GM10248 (cell line): ENCODE measurements around the gene POMGNT1.
"Not testable (repeated sequence)": the region's sequence is repeated elsewhere in the genome, so short reads cannot be mapped to it uniquely, and the experiment has no call there.

Source experiments
- CTCF ChIA-PET: fragments of 300-600 bp; sonication (Branson Sonifier 250); formaldehyde crosslinking; extraction: SDS; loops from one replicate; lab custom pipeline; 2021; ENCODE audit warnings: antibody characterized with exemption; lab: Yijun Ruan, JAX
- POLR2A ChIA-PET: fragments of 350-650 bp; sonication (Branson Sonifier 250); formaldehyde crosslinking; extraction: SDS; loops from one replicate; lab custom pipeline; 2020; ENCODE audit warnings: antibody characterized with exemption; lab: Yijun Ruan, JAX
- DNase-seq: peaks from one replicate; pipeline ENCODE4 v3.0.0; 2012; ENCODE audit errors: extremely low spot score
- CTCF ChIP-seq: IDR thresholded peaks from 2 replicates; pipeline ENCODE4 v1.5.1; 2012; ENCODE audit warnings: mild to moderate bottlenecking, low read depth; ENCODE audit errors: extremely low read depth, missing control alignments, control extremely low read depth

Gene POMGNT1

GRCh38 chr1:46242918-46243317 lies 44.7 kb upstream of the POMGNT1 start:
- ChIA-PET POLR2A (no interaction called here), CTCF (no interaction called here)
- TF ChIP-seq CTCF: no peak
- DNase-seq: no peak

DNA sequence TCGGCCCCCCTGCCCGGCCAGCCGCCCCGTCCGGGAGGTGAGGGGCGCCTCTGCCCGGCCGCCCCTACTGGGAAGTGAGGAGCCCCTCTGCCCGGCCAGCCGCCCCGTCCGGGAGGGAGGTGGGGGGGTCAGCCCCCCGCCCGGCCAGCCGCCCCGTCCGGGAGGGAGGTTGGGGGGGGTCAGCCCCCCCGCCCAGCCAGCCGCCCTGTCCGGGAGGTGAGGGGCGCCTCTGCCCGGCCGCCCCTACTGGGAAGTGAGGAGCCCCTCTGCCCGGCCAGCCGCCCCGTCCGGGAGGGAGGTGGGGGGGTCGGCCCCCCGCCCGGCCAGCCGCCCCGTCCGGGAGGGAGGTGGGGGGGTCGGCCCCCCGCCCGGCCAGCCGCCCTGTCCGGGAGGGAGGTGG lies 43.5 kb upstream of the POMGNT1 start:
- POLR2A ChIA-PET, DNase-seq, CTCF ChIA-PET: not testable (repeated sequence)

- CTCF ChIA-PET: interaction anchor here (1.5 kb wide), 1 partner anchor 14 kb away, joined by 8 read pairs; no protein-coding TSS in a partner anchor
- POLR2A ChIA-PET, DNase-seq: not testable (repeated sequence)
Measured at GRCh38 chr1:46238865-46239264, 40.6 kb upstream of the POMGNT1 start.

DNA sequence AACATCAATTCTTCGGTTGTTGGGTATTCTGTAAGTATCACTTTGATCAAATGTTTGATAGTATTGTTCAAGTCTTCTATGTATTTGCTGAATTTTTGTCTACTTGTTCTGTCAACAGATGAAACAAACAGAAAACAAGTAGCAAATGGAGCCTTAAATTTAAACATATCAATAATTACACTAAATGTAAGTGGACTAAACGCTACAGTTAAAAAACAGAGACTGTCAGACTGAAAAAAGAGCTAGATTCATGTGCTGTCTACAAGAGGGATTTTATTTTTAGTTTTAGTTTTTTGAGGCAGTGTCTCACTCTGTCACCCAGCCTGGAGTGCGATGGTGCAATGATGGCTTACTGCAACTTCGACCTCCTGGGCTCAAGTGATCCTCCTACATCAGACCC lies 38.6 kb upstream of the POMGNT1 start:
- DNase-seq: no peak
- ChIA-PET CTCF (interaction anchor here (1.2 kb wide), 1 partner anchor 13 kb away, joined by 5 read pairs; no protein-coding TSS in a partner anchor), POLR2A (no interaction called here)
- no peak for TF ChIP-seq CTCF

GRCh38 chr1:46231231-46231630 lies 33.0 kb upstream of the POMGNT1 start:
- CTCF ChIA-PET: interaction anchor here (1.3 to 7.0 kb wide), 5 partner anchors 8 to 55 kb away, joined by 3 to 58 read pairs (median 11); partner anchors contain the start of gene RAD54L
- DNase-seq, POLR2A ChIA-PET: not testable (repeated sequence)

GRCh38 chr1:46224966-46225365 lies 26.7 kb upstream of the POMGNT1 start:
- ChIA-PET POLR2A (no interaction called here), CTCF (interaction anchor here (0.7 to 5.4 kb wide), 18 partner anchors 8 to 654 kb away, joined by 3 to 110 read pairs (median 5); partner anchors contain the start of genes LURAP1 and RAD54L)
- no peak for DNase-seq
- TF ChIP-seq CTCF: no peak

- ChIA-PET POLR2A (interaction anchor here (0.7 to 1.5 kb wide), 2 partner anchors 9 to 23 kb away, joined by 3 to 5 read pairs; no protein-coding TSS in a partner anchor), CTCF (interaction anchor here (0.6 to 5.4 kb wide), 54 partner anchors 10 to 658 kb away, joined by 3 to 110 read pairs (median 5); partner anchors contain the start of genes LURAP1, P3R3URF, PIK3R3 and POMGNT1)
- peak; percentile 93 for TF ChIP-seq CTCF
- peak; percentile 76 for DNase-seq
Measured at GRCh38 chr1:46223472-46223943, 25.3 kb upstream of the POMGNT1 start.

DNA sequence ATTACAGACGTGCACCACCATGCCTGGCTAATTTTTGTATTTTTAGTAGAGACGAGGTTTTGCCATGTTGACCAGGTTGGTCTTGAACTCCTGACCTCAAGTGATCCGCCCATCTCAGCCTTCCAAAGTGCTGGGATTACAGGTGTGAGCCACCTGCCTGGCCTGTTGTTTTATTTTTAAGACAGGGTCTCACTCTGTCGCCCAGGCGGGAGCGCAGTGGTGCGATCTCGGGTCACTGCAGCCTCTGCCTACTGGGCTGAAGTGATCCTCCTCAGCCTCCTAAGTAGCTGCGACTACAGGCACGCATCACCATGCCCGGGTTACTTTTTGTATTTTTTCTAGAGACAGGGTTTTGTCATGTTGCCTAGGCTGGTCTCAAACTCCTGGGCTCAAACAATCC lies 24.8 kb upstream of the POMGNT1 start:
- DNase-seq: not testable (repeated sequence)
- ChIA-PET POLR2A (interaction anchor here (0.7 to 1.5 kb wide), 2 partner anchors 10 to 23 kb away, joined by 3 to 5 read pairs; no protein-coding TSS in a partner anchor), CTCF (interaction anchor here (0.6 to 5.4 kb wide), 47 partner anchors 9 to 491 kb away, joined by 3 to 110 read pairs (median 5); partner anchors contain the start of genes LURAP1, P3R3URF, PIK3R3 and POMGNT1)
